GM10248 (cell line): ENCODE results near the gene TSHR.

Source experiments
- CTCF ChIA-PET: fragments of 300-600 bp; sonication (Branson Sonifier 250); formaldehyde crosslinking; extraction: SDS; loops from one replicate; lab custom pipeline; 2021; ENCODE audit warnings: antibody characterized with exemption; lab: Yijun Ruan, JAX
- POLR2A ChIA-PET: fragments of 350-650 bp; sonication (Branson Sonifier 250); formaldehyde crosslinking; extraction: SDS; loops from one replicate; lab custom pipeline; 2020; ENCODE audit warnings: antibody characterized with exemption; lab: Yijun Ruan, JAX
- DNase-seq: peaks from one replicate; pipeline ENCODE4 v3.0.0; 2012; ENCODE audit errors: extremely low spot score
- CTCF ChIP-seq: IDR thresholded peaks from 2 replicates; pipeline ENCODE4 v1.5.1; 2012; ENCODE audit warnings: mild to moderate bottlenecking, low read depth; ENCODE audit errors: extremely low read depth, missing control alignments, control extremely low read depth

The TSHR gene

GRCh38 chr14:81062380-81062779, 107.0 kb downstream of the TSHR start:
- CTCF ChIA-PET = interaction anchor here (1.0 to 1.4 kb wide), 2 partner anchors 29 to 103 kb away, joined by 3 read pairs; no protein-coding TSS in a partner anchor
- POLR2A ChIA-PET = no interaction called here
- no peak for DNase-seq
- no peak for TF ChIP-seq CTCF

- ChIA-PET POLR2A (no interaction called here), CTCF (interaction anchor here (1.0 to 1.7 kb wide), 3 partner anchors 12 to 30 kb away, joined by 3 to 4 read pairs (median 3); no protein-coding TSS in a partner anchor)
- no peak for DNase-seq
- TF ChIP-seq CTCF = no peak
Observed at GRCh38 chr14:81062816-81063215, 107.4 kb downstream of the TSHR start.

- TF ChIP-seq CTCF = no peak
- ChIA-PET POLR2A (no interaction called here), CTCF (no interaction called here)
- DNase-seq = no peak
Observed at GRCh38 chr14:81066672-81067071, 111.3 kb downstream of the TSHR start.

GRCh38 chr14:81067156-81067555, 111.7 kb downstream of the TSHR start:
- no peak for DNase-seq
- CTCF ChIA-PET = no interaction called here

DNA sequence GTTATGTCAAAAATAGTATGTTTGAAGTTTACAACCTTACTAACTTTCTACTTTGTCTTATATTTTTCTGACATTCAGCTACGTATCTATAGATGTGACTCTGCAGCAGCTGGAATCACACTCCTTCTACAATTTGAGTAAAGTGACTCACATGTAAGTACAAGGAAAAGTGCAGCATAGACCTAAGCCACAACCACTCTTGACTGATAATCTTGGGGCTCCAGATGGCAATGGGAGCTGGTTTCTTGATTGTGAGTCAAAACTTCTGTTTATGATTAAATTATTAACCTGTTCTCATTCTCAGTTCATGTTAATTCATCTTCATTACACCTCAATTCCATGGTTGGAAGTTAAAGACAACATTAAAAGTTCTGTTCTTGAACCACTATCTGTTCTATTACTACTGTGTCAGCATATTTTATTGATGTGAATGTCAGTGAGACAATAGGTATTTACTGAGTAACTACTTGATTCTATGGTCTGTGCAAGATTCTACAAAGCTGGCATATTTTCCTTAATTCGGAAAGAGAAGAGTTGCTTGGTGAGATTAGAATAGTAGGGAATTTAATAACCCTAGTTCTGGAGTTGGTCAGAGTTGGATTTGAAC, 112.9 kb downstream of the TSHR start:
- POLR2A ChIA-PET = no interaction called here
- DNase-seq = no peak
- no peak for TF ChIP-seq CTCF
- CTCF ChIA-PET = interaction anchor here (2.2 kb wide), 1 partner anchor 11 kb away, joined by 8 read pairs; no protein-coding TSS in a partner anchor

More at GRCh38 chr14:81067156-81067555, 111.7 kb downstream of the TSHR start:
- POLR2A ChIA-PET = no interaction called here
- TF ChIP-seq CTCF = no peak

DNA sequence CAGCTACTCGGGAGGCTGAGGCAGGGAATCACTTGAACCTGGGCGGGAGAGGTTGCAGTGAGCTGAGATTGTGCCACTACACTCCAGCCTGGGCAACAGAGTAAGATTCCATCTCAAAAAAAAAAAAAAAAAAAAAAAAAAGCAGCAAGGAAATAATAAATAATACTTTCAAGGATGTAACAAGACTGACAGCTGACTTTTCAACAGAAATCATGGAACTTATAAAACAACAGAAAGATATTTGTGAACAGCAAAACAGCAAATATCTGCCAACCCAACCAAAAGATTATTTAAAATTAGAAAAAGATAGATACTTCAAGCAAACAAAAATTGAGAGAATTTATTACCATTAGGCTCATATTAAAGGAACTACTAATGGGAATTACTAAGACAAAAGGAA, 115.1 kb downstream of the TSHR start:
- DNase-seq = no peak
- no peak for TF ChIP-seq CTCF
- ChIA-PET POLR2A (no interaction called here), CTCF (interaction anchor here (1.3 kb wide), 2 partner anchors 14 to 26 kb away, joined by 3 read pairs; no protein-coding TSS in a partner anchor)

DNA sequence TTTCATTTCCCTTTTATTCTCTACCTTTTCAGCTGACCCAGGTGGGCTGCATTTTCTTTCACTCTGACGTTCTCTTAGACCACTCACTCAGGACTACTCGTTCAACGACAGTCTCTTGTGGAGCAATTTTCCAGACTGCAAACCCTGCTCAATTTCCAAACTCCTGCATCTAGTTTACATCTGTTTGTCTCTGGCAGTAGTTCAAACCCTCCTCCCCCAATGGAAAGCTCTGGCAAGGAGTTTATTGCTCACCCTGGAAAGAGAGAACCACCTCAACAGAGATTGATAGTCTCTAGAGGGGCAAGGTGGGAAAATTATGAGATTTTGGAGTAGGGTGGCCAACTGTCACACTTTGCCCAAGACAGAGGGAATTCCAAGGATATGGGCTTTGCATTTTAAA, 130.2 kb downstream of the TSHR start:
- no peak for DNase-seq
- POLR2A ChIA-PET = no interaction called here
- TF ChIP-seq CTCF = no peak
- CTCF ChIA-PET = interaction anchor here (0.6 kb wide), 1 partner anchor 26 kb away, joined by 3 read pairs; no protein-coding TSS in a partner anchor
